Retinal pigment epithelial cell (primary cell): ENCODE results near the gene SFRP5.
A peak's percentile ranks its signal among the peaks of the same experiment; 100 is the strongest.

Source experiments
- DNase-seq: peaks from one replicate; pipeline ENCODE4 v3.0.0-alpha.2; 2010; ENCODE audit warnings: low read depth
- H3K4me3 ChIP-seq: 2 replicates; pipeline ENCODE4 v1.5.1; 2011; ENCODE audit warnings: mild to moderate bottlenecking, low read length, control low read depth, moderate library complexity
- CTCF ChIP-seq: conservative IDR thresholded peaks from 2 replicates; pipeline ENCODE4 v1.5.1; 2011; ENCODE audit warnings: low read depth, low read length, control low read depth, inconsistent platforms

SFRP5 gene

GRCh38 chr10:97796651-97797050 is 24.9 kb upstream of the SFRP5 start:
- no peak overlapping the region for H3K4me3 ChIP-seq
- TF ChIP-seq CTCF, result no peak
- DNase-seq, result no peak

DNA sequence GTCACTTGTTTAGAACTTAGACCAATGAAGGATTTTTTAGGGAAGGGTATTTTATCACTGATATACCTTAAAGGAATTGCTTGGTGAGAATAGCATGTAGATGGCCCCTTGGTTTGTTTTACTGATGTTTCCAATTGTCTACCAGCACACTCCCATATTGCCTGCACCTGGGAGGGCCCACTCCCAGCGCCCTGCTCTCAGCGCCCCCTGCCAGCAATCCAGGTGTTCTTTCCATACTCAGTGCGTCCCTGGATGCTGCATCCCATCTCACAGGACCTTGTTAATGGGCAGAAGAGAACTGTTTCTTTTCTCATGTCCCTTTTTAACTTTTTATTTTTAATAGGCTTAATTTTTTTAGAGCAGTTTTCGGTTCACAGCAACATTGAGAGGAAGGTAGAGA is 24.1 kb upstream of the SFRP5 start:
- no peak overlapping the region for H3K4me3 ChIP-seq
- TF ChIP-seq CTCF, result no peak
- DNase-seq, result no peak

DNA sequence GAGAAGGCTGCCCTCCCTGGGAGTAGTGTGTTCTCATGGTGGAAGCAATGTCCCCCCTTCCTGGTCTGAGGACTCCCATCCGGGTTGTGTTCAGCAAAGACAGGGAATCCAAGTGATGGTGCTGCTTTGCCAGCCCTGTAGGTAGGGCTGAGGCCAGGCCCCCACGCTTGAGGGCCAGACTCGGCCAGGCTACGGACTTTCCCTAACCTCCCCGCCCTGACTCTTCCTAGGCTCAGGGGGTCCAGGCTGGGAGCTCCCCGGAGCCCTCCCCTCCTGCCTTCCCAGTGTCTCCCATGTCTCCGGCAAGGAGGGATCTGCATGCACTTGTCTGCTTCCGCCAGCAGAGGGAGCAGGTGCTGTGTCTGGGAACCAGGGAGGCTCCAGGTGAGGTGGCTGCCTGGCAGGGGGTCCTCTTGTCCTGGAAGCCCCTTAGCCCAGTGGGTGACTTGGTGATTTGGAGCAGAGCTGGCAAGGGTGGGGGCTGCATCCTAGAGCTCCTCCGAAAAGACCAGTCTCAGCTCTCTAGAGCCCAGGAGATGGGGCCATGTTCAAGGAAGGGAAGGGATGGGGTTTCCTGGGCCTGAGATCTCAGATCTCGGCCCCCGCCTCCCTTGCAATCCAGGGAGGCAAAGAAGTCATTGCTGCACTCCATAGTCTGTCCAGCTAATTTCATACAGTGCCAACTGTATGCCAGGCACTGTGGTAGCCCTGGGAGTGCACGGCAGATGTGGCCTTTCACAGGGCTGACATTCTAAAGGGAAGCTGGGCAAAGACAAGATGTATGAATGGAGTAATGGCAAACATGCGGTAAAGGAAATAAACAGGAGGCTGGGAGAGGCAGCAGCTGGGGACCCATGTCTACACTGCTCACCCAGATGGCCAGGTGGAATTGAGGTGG is 20.3 kb upstream of the SFRP5 start:
- TF ChIP-seq CTCF, result peak; percentile 97
- no peak for DNase-seq
- no peak overlapping the region for H3K4me3 ChIP-seq

- TF ChIP-seq CTCF, result no peak
- H3K4me3 ChIP-seq, result no peak overlapping the region
- no peak for DNase-seq
These were observed 18.1 kb upstream of the SFRP5 start for GRCh38 chr10:97789770-97790397.

GRCh38 chr10:97788552-97789442 is 17.0 kb upstream of the SFRP5 start:
- peak overlapping the region; percentile 19 for H3K4me3 ChIP-seq
- DNase-seq, result no peak
- TF ChIP-seq CTCF, result peak; percentile 30

GRCh38 chr10:97785731-97786130 is 13.9 kb upstream of the SFRP5 start:
- DNase-seq, result no peak
- H3K4me3 ChIP-seq, result no peak overlapping the region
- TF ChIP-seq CTCF, result no peak
